Keratinocyte (primary cell): ENCODE results near the gene AMY2B. TPM values are rescaled to one million over a fixed set of nuclear protein-coding genes. Genes with fewer than 3 reads are reported as not detected.
"Not testable (repeated sequence)": the region's sequence is repeated elsewhere in the genome, so short reads cannot be mapped to it uniquely, and the experiment has no call there.

Experiments
- DNase-seq: peaks from one replicate; pipeline ENCODE4 v3.0.0-alpha.2; 2011; ENCODE audit warnings: low read depth, missing footprints, low spot score
- FAIRE-seq: peaks from 2 replicates; lab custom pipeline; 2011; peaks lifted over from hg19 to GRCh38; lab: Jason Lieb, UNC
- H2AFZ ChIP-seq: 2 replicates; pipeline ENCODE4 v1.6.0; 2012; ENCODE audit warnings: low read length, control low read depth, inconsistent platforms; ENCODE audit not compliant: control insufficient read depth
- H3K27ac ChIP-seq: 2 replicates; pipeline ENCODE4 v1.5.1; 2011; ENCODE audit warnings: low read length; ENCODE audit not compliant: control insufficient read depth, insufficient read depth
- H3K27me3 ChIP-seq: 3 replicates; pipeline ENCODE4 v1.6.0; 2011; ENCODE audit warnings: low read length; ENCODE audit not compliant: control insufficient read depth, insufficient read depth; ENCODE audit errors: extremely low read depth
- H3K36me3 ChIP-seq, 2 experiments: 2 replicates in 1 of 2; 3 replicates in 1 of 2; pipeline ENCODE4 v1.5.1; 2011; ENCODE audit warnings: low read length in 2 of 2, mild to moderate bottlenecking in 1 of 2; ENCODE audit not compliant: control insufficient read depth in 2 of 2, insufficient read depth in 2 of 2; ENCODE audit errors: extremely low read depth in 1 of 2
- H3K4me1 ChIP-seq: 3 replicates; pipeline ENCODE4 v1.5.1; 2011; ENCODE audit warnings: low read length; ENCODE audit not compliant: control insufficient read depth, insufficient read depth; ENCODE audit errors: extremely low read depth
- H3K4me2 ChIP-seq: 3 replicates; pipeline ENCODE4 v1.6.0; 2011; ENCODE audit warnings: low read depth, low read length; ENCODE audit not compliant: control insufficient read depth, insufficient read depth; ENCODE audit errors: extremely low read depth
- H3K4me3 ChIP-seq, 3 experiments: fragments of 200-600 bp in 1 of 3; sonication (generic) in 1 of 3; 2 replicates in 2 of 3; 3 replicates in 1 of 3; pipeline ENCODE4 v1.5.1; 2011 to 2016; ENCODE audit warnings: low read length in 3 of 3, mild to moderate bottlenecking in 3 of 3, control low read depth in 2 of 3, inconsistent platforms in 1 of 3, low read depth in 1 of 3, mixed read lengths in 1 of 3, mixed run types in 1 of 3, moderate library complexity in 1 of 3; ENCODE audit not compliant: control insufficient read depth in 2 of 3, insufficient read depth in 2 of 3; ENCODE audit errors: extremely low read depth in 1 of 3
- H3K79me2 ChIP-seq: 2 replicates; pipeline ENCODE4 v1.6.0; 2012; ENCODE audit warnings: low read length; ENCODE audit not compliant: control insufficient read depth, insufficient read depth
- H3K9ac ChIP-seq: 3 replicates; pipeline ENCODE4 v1.6.0; 2011; ENCODE audit warnings: low read length; ENCODE audit not compliant: control insufficient read depth, insufficient read depth; ENCODE audit errors: extremely low read depth
- H3K9me1 ChIP-seq: 3 replicates; pipeline ENCODE4 v1.6.0; 2011; ENCODE audit warnings: low read length; ENCODE audit not compliant: control insufficient read depth, insufficient read depth; ENCODE audit errors: extremely low read depth
- H3K9me3 ChIP-seq: 2 replicates; pipeline ENCODE4 v1.5.1; 2012; ENCODE audit warnings: low read depth, low read length; ENCODE audit not compliant: control insufficient read depth
- H4K20me1 ChIP-seq: 3 replicates; pipeline ENCODE4 v1.6.0; 2011; ENCODE audit warnings: low read length; ENCODE audit not compliant: control insufficient read depth, insufficient read depth; ENCODE audit errors: extremely low read depth
- EZH2 ChIP-seq: IDR thresholded peaks from one replicate; pipeline ENCODE4 v1.6.1; 2012; ENCODE audit warnings: inconsistent platforms, mild to moderate bottlenecking, low read length, moderate library complexity
- dilution Hi-C: fragments of 300-500 bp; cut with MboI; formaldehyde crosslinking; loops from one replicate; pipeline ENCODE4 v1.7.0; 2020; ENCODE audit warnings: low sequenced_read_pairs; ENCODE audit not compliant: extremely low pct_ligation_motif_present
- polyA minus RNA-seq, 3 experiments: library from RNA; depleted of rRNA, polyadenylated mRNA; stranded (reverse); fragments of >200 nt; gene quantifications; 1 replicate in 1 of 3; 2 replicates in 1 of 3; 3 replicates in 1 of 3; pipeline ENCODE4 v1.2.3, GENCODE V29; 2011
- polyA plus RNA-seq, 5 experiments: library from polyadenylated mRNA; depleted of rRNA in 3 of 5; stranded (reverse) in 3 of 5; stranded (forward) in 1 of 5; unstranded in 1 of 5; fragments of >200 nt; gene quantifications; 1 replicate in 1 of 5; 2 replicates in 3 of 5; 3 replicates in 1 of 5; pipeline versions ENCODE4 v1.2.1 to v1.2.3, GENCODE V29; 2011 to 2012; ENCODE audit warnings: missing spikeins in 2 of 5, low read depth in 1 of 5, low replicate concordance in 1 of 5
- TF ChIP-seq, protein P1 (sequence below), 3 experiments: IDR thresholded peaks in 1 of 3; conservative IDR thresholded peaks in 1 of 3; optimal IDR thresholded peaks in 1 of 3; 2 replicates in 2 of 3; 3 replicates in 1 of 3; pipeline versions ENCODE3 to v1.5.1; 2011; ENCODE audit warnings: low read length in 3 of 3, mild to moderate bottlenecking in 3 of 3, moderate library complexity in 2 of 3, control low read depth in 1 of 3, inconsistent platforms in 1 of 3; ENCODE audit not compliant: insufficient read depth in 2 of 3; ENCODE audit errors: extremely low read depth in 1 of 3

Gene AMY2B
- polyA plus RNA-seq (1.7 to 11.0 TPM (median 9.9 TPM) in 3 replicates), polyA minus RNA-seq (0.49 to 10.0 TPM (median 7.2 TPM) in 3 replicates)
- polyA plus RNA-seq (2011; ENCODE audit: low read depth), result 8.3 TPM
- polyA plus RNA-seq (2011; cell fraction: cytosol; rRNA removed), result 0.13 and 0.40 TPM in 2 replicates
- polyA plus RNA-seq (2011; cell fraction: nucleus; rRNA removed), result 30.8 and 39.8 TPM in 2 replicates
- polyA plus RNA-seq (2012; ENCODE audit: low replicate concordance), result 1.1 and 16.5 TPM in 2 replicates
- 3.5 TPM for polyA minus RNA-seq (2011; cell fraction: cytosol; rRNA and poly(A)+ RNA removed)
- 4.4 and 7.9 TPM in 2 replicates for polyA minus RNA-seq (2011; cell fraction: nucleus; rRNA and poly(A)+ RNA removed)

DNA sequence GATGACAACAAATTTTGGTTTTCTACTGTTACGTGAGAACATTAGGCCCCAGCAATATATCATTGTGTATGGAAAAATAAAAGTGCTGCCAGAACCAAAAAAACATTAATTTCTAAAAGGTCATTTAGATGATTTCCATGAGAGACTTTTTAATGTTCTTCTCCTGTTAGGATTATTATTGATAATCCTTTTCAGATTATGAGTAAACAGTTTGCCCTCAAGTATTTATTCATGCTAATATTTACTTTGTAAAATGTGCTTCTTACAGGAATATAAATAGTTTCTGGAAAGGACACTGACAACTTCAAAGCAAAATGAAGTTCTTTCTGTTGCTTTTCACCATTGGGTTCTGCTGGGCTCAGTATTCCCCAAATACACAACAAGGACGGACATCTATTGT, at the start of gene AMY2B:
TSS of gene AMY2B (plus strand) at position 301 of the 400 bp plus-strand sequence. CDS start at position 315, 14 bp downstream.
- H3K9ac ChIP-seq, H3K9me3 ChIP-seq, DNase-seq, H2AFZ ChIP-seq, H3K79me2 ChIP-seq, H3K36me3 ChIP-seq, dilution Hi-C loops, H3K4me2 ChIP-seq, H3K27ac ChIP-seq, H3K9me1 ChIP-seq, H3K4me3 ChIP-seq, H3K4me1 ChIP-seq, FAIRE-seq, H4K20me1 ChIP-seq, H3K27me3 ChIP-seq: not testable (repeated sequence)

DNA sequence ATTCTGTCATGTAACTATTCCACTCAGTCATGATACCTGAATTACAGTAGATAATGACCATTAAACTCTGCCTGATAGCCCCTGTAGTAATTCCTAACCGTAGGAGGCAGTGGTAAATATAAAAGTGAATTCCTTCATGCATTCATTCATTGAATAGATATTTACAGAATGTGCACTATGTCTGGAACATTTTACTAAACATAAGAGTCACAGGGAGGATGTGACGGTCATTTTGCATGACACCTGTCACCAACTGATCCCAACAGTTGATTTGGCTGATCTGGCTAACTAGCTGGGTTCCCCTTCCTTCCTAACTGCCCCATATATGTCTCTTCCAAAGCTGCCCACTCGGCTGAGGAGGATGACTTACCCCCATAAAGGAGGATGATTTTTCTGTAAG, 48.0 kb upstream of the AMY2B start:
- H3K4me1 ChIP-seq, result peaks cover 7% of the 10 kb centered on the region
- H3K27me3 ChIP-seq, result no peaks in the 10 kb centered on the region
- no peak for TF ChIP-seq EZH2
- TF ChIP-seq, protein P1, sequence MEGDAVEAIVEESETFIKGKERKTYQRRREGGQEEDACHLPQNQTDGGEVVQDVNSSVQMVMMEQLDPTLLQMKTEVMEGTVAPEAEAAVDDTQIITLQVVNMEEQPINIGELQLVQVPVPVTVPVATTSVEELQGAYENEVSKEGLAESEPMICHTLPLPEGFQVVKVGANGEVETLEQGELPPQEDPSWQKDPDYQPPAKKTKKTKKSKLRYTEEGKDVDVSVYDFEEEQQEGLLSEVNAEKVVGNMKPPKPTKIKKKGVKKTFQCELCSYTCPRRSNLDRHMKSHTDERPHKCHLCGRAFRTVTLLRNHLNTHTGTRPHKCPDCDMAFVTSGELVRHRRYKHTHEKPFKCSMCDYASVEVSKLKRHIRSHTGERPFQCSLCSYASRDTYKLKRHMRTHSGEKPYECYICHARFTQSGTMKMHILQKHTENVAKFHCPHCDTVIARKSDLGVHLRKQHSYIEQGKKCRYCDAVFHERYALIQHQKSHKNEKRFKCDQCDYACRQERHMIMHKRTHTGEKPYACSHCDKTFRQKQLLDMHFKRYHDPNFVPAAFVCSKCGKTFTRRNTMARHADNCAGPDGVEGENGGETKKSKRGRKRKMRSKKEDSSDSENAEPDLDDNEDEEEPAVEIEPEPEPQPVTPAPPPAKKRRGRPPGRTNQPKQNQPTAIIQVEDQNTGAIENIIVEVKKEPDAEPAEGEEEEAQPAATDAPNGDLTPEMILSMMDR (optimal IDR thresholded peaks at IDR 0.05 in 1 of 3, IDR thresholded peaks at IDR 0.05 in 1 of 3, conservative IDR thresholded peaks at IDR 0.05 in 1 of 3; ENCODE audit: extremely low read depth in 1 of 3, insufficient read depth in 2 of 3, low read length in 3 of 3), result no peak
- no peak overlapping the region for H3K4me2 ChIP-seq
- peaks cover 20% of the 10 kb centered on the region for H3K79me2 ChIP-seq
- dilution Hi-C loops, result no loop called here
- H3K9me1 ChIP-seq, result no peaks in the 10 kb centered on the region
- no peak overlapping the region for H3K4me3 ChIP-seq
- H3K9me3 ChIP-seq, result no peaks in the 10 kb centered on the region
- DNase-seq, result no peak
- FAIRE-seq, result no peak
- H3K36me3 ChIP-seq, result no peaks in the 10 kb centered on the region
- H3K27ac ChIP-seq, result no peak overlapping the region
- H3K9ac ChIP-seq, result no peak overlapping the region
- H4K20me1 ChIP-seq, result no peaks in the 10 kb centered on the region
- no peak overlapping the region for H2AFZ ChIP-seq
